BJ (cell line): Measurements from ENCODE around the gene USP19. TPM values are rescaled to one million over a fixed set of nuclear protein-coding genes. Genes with fewer than 3 reads are reported as not detected.

Source experiments
- CTCF ChIA-PET: fragments of 350-600 bp; formaldehyde crosslinking; extraction: SDS; loops from one replicate; lab custom pipeline; 2021; ENCODE audit warnings: antibody characterized with exemption, inconsistent platforms; lab: Yijun Ruan, JAX
- POLR2A ChIA-PET: fragments of 300-600 bp; sonication (Branson Sonifier 250); formaldehyde crosslinking; extraction: SDS; loops from one replicate; lab custom pipeline; 2021; ENCODE audit warnings: antibody characterized with exemption; lab: Charles Lee
- DNase-seq: peaks from one replicate; pipeline ENCODE4 v3.0.0-alpha.2; 2011; ENCODE audit warnings: low read depth
- H3K27me3 ChIP-seq: 2 replicates; pipeline ENCODE4 v1.6.0; 2011; ENCODE audit warnings: low read length; ENCODE audit not compliant: control insufficient read depth, insufficient read depth
- H3K36me3 ChIP-seq: 2 replicates; pipeline ENCODE4 v1.5.1; 2011; ENCODE audit warnings: low read length; ENCODE audit not compliant: control insufficient read depth, insufficient read depth
- H3K4me3 ChIP-seq: 2 replicates; pipeline ENCODE4 v1.5.1; 2011; ENCODE audit warnings: low read depth, mild to moderate bottlenecking, control low read depth, low read length
- polyA plus RNA-seq: library from polyadenylated mRNA; depleted of rRNA; stranded (reverse); fragments of >200 nt; gene quantifications from 2 replicates; pipeline ENCODE4 v1.2.3, GENCODE V29; 2011
- TF ChIP-seq, protein P1 (sequence below): IDR thresholded peaks from 2 replicates; pipeline ENCODE4 v1.5.1; 2011; ENCODE audit warnings: low read depth, mild to moderate bottlenecking, control low read depth, inconsistent platforms, low read length, moderate library complexity; ENCODE audit not compliant: insufficient read depth

USP19 gene
- polyA plus RNA-seq, 1 experiment: 54.6 TPM

DNA sequence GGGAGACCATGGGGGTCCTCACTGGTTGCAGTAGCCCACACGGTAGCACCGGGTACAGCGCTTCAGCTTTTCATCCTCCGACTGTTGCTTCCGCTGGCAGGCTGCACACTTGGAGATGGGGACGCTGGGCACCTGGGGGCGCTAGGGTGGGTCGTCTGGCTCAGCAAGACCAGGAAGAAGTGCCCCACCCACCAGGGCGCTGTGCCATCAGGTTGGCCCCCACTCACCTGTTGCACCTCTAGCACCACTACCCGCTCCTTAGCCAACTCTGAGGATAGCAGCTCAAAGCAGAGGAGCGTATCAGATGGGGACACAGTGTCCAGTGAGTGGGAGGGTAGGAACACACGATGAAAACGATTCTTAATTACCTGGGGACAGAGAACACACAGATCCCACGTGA lies 8.4 kb downstream of the USP19 start:
- TF ChIP-seq, protein P1, sequence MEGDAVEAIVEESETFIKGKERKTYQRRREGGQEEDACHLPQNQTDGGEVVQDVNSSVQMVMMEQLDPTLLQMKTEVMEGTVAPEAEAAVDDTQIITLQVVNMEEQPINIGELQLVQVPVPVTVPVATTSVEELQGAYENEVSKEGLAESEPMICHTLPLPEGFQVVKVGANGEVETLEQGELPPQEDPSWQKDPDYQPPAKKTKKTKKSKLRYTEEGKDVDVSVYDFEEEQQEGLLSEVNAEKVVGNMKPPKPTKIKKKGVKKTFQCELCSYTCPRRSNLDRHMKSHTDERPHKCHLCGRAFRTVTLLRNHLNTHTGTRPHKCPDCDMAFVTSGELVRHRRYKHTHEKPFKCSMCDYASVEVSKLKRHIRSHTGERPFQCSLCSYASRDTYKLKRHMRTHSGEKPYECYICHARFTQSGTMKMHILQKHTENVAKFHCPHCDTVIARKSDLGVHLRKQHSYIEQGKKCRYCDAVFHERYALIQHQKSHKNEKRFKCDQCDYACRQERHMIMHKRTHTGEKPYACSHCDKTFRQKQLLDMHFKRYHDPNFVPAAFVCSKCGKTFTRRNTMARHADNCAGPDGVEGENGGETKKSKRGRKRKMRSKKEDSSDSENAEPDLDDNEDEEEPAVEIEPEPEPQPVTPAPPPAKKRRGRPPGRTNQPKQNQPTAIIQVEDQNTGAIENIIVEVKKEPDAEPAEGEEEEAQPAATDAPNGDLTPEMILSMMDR: no peak
- no peak for DNase-seq
- peaks cover 73% of the 10 kb centered on the region for H3K36me3 ChIP-seq
- CTCF ChIA-PET: no interaction called here
- H3K4me3 ChIP-seq: no peak overlapping the region
- H3K27me3 ChIP-seq: no peaks in the 10 kb centered on the region
- POLR2A ChIA-PET: no interaction called here

DNA sequence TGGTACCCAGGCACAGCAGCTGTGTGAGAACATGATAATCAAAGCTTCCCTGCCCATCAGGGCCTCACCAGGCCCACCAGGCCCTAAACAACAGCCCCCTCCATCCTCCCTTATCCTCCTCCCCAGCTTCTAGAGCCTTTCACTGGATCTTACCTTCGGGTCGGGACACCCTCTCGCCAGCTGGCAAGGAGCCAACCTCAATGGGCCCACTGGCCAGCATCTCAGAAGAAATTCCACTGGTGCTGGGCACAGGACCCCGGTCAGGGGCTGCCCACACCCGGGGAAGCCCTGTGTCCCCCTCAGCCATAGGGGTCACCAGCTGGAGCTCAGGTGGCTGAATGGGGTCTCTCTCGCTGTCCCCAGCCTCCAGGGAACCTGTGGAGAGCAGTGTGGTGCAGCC lies 9.3 kb downstream of the USP19 start:
- ChIA-PET CTCF (interaction anchor here (1.2 to 1.8 kb wide), 2 partner anchors 8 to 17 kb away, joined by 5 to 6 read pairs; partner anchors contain the start of gene QRICH1), POLR2A (no interaction called here)
- no peak for DNase-seq
- TF ChIP-seq, protein P1: no peak
- Histone ChIP-seq H3K36me3 (peaks cover 64% of the 10 kb centered on the region), H3K27me3 (no peaks in the 10 kb centered on the region), H3K4me3 (no peak overlapping the region)

DNA sequence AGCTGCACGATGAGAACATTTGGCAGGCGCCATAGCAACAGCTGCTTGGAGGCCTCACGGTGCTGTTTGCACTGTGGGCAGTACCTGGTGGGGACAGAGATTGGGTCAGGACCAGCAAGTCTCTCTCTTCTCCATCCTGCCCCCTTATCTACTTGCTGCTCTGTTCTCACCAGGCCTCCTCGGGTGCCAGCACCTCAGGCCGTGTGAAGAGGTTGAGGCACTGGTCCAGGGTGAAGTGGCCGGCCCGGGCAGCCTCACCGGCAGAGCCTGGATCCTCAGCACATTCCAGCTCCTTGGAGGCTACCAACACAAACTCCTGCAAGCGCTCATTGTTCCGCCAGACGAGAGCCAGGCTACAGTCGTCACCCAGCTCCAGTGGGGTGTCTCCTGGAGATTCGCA lies 9.8 kb downstream of the USP19 start:
- no peak for DNase-seq
- TF ChIP-seq, protein P1: no peak
- POLR2A ChIA-PET: no interaction called here
- Histone ChIP-seq H3K27me3 (no peaks in the 10 kb centered on the region), H3K36me3 (peaks cover 58% of the 10 kb centered on the region), H3K4me3 (no peak overlapping the region)
- CTCF ChIA-PET: interaction anchor here (0.6 to 1.8 kb wide), 4 partner anchors 9 to 159 kb away, joined by 3 to 6 read pairs (median 4); partner anchors contain the start of genes NDUFAF3 and QRICH1

DNA sequence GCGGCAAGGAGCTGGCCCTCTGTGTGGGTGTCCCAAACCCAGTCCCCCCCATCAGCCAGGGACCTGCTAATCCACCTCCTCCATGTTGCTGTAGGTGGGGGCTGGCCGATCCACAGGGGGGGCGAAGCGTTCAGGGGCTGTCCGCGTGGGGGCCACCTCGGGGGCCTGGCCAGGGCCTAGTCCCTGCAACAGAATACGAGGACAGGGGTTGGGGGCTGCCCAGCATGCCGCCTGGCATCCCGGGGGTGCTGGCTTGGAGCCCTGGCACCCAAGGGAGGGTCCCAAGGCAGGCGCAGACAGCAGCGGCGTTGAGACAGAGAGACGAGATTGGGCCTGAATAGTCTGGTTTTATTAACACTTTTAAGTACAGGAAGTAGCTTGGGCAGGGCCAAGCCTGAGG lies 12.3 kb downstream of the USP19 start:
- CTCF ChIA-PET: no interaction called here
- TF ChIP-seq, protein P1: no peak
- Histone ChIP-seq H3K36me3 (peaks cover 38% of the 10 kb centered on the region), H3K4me3 (no peak overlapping the region), H3K27me3 (no peaks in the 10 kb centered on the region)
- POLR2A ChIA-PET: no interaction called here
- no peak for DNase-seq

DNA sequence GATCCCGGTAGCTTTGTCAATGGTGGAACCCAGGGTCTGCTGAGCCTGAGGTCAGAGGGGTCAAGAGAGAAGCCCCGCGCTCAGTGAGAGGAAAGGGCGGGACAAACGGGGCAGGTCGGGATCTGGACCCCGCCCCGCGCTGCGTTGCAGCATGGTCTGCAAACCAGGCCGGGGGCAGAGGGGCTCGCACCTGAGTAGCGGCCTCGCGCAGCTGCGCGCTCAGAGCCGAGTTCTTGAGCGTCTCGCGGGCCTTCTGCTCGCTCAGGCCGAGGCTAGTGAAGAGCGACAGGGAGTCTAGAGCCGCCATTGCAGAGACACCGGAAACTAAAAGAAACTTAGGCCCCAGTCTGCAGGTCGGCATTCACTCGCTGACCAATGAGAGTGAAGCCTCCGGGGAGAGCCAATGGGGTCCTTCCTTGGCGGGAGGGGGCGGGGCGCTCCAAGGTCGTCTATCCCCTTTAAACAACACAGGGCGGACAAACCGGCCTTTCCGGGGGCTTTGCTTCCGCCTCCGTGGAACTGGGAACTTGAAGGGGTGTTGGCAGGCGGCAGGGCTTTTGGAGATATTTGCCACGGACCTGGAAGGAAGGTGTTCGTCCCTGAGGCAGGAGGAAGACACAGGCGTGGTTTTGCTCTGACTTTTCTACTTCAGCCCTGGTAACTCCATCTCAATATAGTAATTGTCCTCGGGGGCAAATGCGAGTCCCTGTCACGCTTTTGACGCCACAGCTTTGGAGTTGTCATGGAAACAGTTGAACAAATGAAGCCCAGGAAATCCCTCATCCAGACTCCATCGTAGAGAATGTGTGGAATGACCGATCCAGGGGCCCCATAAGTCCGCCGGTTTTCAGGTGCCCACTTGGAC lies 16.0 kb downstream of the USP19 start, which contains the start of gene QARS1:
Gene QARS1, minus strand, starts transcription at position 331 of the 865 bp plus-strand sequence. Its CDS starts 24 bp downstream, at position 307.
- Histone ChIP-seq H3K36me3 (peaks cover 35% of the 10 kb centered on the region), H3K27me3 (no peaks in the 10 kb centered on the region), H3K4me3 (peak within 1 kb of the TSS; percentile 78)
- DNase-seq: peak; percentile 73
- POLR2A ChIA-PET: interaction anchor here (1.0 kb wide), 1 partner anchor 10 kb away, joined by 4 read pairs; the partner anchor contains the start of gene QRICH1
- CTCF ChIA-PET: no interaction called here
- TF ChIP-seq, protein P1: no peak
